ENCODE data around the gene IRF7. TPM values are rescaled to one million over a fixed set of nuclear protein-coding genes. Genes with fewer than 3 reads are reported as not detected.

Gene IRF7
- total and polyA plus RNA-seq, 8 donors: 9.8 to 50.4 (median 14.3) TPM

DNA sequence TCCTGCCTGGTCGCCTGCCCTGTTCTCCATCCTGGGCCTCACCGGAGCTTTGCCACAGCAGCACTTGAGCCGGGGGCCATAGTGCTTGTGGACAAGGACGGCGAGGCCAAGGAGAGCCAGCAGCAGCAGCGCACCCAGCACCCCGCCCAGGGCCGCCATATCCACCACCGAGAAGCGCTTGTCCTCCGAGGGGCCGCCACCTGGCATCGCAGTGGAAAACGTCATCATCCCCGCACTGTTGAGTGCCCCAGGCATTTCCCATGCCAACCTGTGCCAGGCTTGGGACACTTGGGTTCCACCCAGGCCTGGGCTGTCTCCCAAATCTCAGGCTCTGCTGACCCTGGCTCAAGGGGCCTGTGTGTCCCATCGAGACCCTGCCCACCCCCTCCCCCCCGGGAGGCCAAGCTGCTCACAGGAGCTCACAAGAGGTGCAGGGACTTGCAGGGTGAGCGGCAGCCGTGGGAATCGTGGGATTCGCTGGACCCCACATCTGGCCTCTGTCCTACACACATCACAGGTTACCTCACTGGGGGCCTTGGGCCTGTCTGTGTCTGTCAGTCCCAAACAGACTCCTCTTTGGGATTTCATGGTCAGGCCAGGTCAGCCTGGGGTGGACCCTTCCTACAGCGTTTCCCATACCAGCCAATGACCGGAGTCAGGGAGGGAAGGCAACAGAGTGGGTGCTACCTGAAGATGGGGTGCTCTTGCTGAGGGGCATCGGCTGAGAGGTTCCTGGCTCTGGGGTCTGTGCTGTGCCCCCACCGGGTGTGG is 2.3 kb upstream of the IRF7 start:
- TF ChIP-seq, protein P1, sequence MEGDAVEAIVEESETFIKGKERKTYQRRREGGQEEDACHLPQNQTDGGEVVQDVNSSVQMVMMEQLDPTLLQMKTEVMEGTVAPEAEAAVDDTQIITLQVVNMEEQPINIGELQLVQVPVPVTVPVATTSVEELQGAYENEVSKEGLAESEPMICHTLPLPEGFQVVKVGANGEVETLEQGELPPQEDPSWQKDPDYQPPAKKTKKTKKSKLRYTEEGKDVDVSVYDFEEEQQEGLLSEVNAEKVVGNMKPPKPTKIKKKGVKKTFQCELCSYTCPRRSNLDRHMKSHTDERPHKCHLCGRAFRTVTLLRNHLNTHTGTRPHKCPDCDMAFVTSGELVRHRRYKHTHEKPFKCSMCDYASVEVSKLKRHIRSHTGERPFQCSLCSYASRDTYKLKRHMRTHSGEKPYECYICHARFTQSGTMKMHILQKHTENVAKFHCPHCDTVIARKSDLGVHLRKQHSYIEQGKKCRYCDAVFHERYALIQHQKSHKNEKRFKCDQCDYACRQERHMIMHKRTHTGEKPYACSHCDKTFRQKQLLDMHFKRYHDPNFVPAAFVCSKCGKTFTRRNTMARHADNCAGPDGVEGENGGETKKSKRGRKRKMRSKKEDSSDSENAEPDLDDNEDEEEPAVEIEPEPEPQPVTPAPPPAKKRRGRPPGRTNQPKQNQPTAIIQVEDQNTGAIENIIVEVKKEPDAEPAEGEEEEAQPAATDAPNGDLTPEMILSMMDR (IDR thresholded peaks at IDR 0.05): no peak
- Histone ChIP-seq H3K4me3 (no peak overlapping the region), H3K27ac (no peak overlapping the region), H3K9me3 (no peaks in the 10 kb centered on the region), H3K4me1 (peaks cover 14 to 49% of the 10 kb centered on the region in 2 donors), H3K36me3 (peaks cover 0 to 22% of the 10 kb centered on the region in 2 donors), H3K27me3 (no peaks in the 10 kb centered on the region)
- intact Hi-C loops (cut with DNase I): no loop called here
- no peak for ATAC-seq
- peak in 1 of 4 donors; percentile 76 for DNase-seq

DNA sequence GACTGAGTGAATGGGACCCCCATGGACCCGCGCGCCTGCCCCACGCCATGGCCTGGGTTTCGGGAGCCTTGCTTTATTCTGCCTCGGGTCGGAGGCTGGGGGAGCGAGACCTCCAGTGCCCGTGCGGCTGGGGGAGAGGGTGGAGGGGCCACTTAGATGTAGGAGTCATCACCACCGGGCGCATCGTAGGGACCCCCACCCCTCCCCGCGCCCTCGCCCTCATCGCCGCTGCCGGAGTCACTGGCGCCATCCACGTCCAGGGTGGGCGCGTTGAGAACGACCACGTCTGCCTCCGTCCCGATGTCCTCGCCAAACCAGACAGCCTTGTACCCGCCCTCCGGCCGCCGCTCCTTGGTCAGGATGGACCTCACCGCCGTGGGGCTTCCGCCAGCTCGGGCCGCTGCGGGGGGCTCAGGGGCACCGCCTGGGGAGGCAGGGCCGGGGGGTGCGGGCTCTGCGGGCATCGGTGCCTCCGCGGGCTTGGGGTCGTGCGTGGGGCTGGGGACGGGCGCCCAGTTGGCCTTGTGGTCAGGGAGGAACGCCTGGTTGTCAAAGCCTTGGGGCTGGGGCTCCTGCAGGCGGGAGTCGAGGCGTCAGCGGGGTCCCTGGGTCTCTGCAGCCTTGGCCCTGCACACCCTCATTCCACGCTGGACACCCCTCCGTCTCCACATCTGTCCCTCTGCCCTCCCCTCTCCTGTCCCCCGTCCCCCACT is 1.6 kb upstream of the IRF7 start:
- no peaks in the 10 kb centered on the region for H3K9me3 ChIP-seq
- no peak overlapping the region for H3K4me3 ChIP-seq
- intact Hi-C loops (cut with DNase I): no loop called here
- no peak for DNase-seq
- no peaks in the 10 kb centered on the region for H3K27me3 ChIP-seq
- no peak for ATAC-seq
- H3K36me3 ChIP-seq: peaks cover 0 to 29% of the 10 kb centered on the region in 2 donors
- peak overlapping the region in 1 of 2 donors; percentile 97 for H3K27ac ChIP-seq
- H3K4me1 ChIP-seq: peaks cover 14 to 54% of the 10 kb centered on the region in 2 donors
- TF ChIP-seq, protein P1 (IDR thresholded peaks at IDR 0.05): no peak

DNA sequence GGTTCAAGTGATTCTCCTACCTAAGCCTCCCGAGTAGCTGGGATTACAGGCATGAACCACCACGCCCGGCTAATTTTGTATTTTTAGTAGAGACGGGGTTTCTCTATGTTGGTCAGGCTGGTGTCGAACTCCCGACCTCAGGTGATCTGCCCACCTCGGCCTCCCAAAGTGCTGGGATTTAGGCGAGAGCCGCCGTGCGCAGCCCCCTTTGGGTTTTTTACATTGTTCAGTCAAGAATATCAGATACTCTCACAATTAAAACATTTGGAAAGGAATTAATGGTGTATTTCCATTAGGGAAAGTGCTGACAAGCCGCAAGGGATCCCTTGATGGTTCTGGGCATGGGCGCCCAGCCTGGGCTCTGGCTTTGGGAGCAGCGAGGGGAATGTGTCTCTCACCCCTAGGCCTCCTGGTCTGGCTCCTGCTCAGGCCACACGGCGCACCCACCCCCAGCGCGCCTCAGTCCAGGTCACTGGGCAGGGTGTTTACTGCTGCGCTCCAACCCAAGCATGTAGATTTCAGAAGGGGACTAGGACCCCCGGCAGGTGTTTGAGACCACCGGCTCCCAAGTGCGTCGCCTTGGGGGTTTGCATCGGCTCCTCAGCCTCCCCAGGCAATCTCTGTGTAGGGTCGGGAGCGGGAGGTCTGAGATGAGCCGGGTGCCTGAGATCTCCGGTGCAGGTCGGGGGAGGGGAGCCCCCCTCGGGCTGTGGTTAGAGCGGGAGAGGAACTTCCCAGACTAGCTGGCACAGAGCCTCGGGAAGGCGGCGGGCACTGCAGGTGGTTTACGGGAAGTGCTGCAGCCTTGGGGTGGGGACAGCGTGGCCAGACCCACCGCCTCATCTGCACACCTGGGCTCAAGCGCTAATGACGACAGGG is 809 bp upstream of the IRF7 start:
- H3K36me3 ChIP-seq: peaks cover 0 to 37% of the 10 kb centered on the region in 2 donors
- H3K27me3 ChIP-seq: no peaks in the 10 kb centered on the region
- H3K4me3 ChIP-seq: peak overlapping the region; percentile 58 to 92
- intact Hi-C loops (cut with DNase I): no loop called here
- H3K4me1 ChIP-seq: peaks cover 14 to 54% of the 10 kb centered on the region in 2 donors
- TF ChIP-seq, protein P1 (IDR thresholded peaks at IDR 0.05): no peak
- DNase-seq (peak in 2 of 4 donors; percentile 58 to 84), ATAC-seq (no peak)
- no peaks in the 10 kb centered on the region for H3K9me3 ChIP-seq
- H3K27ac ChIP-seq: peak overlapping the region; percentile 88 to 97

DNA sequence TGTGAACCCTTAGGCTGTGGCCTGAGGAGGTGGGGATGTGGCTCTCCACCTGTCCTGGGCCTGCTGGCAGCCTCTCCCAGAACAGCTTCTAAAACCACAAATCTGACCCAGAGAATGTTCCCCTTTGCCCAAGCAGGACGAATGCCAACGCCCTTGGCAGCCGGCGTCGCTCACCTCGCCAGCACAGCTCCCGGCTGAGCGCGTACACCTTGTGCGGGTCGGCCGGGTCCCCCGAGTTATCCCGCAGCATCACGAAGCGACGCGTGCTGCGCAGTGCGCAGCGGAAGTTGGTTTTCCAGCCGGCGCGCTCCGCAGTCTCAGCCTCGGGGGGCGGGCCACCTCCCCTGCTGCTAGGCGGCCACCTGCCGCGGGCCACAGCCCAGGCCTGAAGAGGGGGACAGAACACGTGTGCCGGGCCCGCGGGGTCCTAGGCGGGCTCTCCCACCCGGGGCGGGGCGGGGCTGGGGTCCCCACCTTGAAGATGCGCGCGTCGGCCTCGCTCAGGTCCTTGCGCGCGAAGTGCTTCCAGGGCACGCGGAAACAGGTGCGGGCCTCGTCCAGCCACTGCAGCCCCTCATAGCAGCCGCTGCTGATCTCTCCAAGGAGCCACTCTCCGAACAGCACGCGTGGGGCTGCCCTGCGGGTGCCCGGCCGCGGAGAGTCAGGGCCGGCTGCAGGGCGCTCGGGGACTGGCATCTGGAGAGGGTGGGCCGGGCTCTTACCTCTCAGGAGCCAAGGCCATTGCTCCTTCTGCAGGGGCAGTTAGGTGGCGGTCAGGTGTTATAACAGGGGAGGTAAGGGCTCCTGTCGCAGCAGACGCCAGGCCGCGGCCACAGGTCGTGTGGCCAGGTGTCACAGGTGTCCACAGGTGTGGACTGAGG is 887 bp downstream of the IRF7 start:
- Histone ChIP-seq H3K36me3 (peaks cover 0 to 54% of the 10 kb centered on the region in 2 donors), H3K4me1 (peaks cover 14 to 43% of the 10 kb centered on the region in 2 donors), H3K27me3 (no peaks in the 10 kb centered on the region), H3K27ac (peak overlapping the region; percentile 88 to 97), H3K9me3 (no peaks in the 10 kb centered on the region), H3K4me3 (peak overlapping the region; percentile 58 to 92)
- intact Hi-C loops (cut with DNase I): no loop called here
- ATAC-seq (peak; percentile 3), DNase-seq (peak in 1 of 4 donors; percentile 82)
- TF ChIP-seq, protein P1 (IDR thresholded peaks at IDR 0.05): no peak
